ENCODE measurements around the gene NINJ2. TPM values are rescaled to one million over a fixed set of nuclear protein-coding genes. Genes with fewer than 3 reads are reported as not detected.
"Not testable (repeated sequence)": the region's sequence is repeated elsewhere in the genome, so short reads cannot be mapped to it uniquely, and the experiment has no call there.

NINJ2 gene
- total RNA-seq, 4 donors from 2014 or later: 7.6 to 20.9 (median 12.6) TPM

GRCh38 chr12:630656-631632, 32.3 kb downstream of the NINJ2 start:
- Histone ChIP-seq H3K27ac (peak overlapping the region; percentile 77), H3K4me3 (peak overlapping the region; percentile 19), H3K4me1 (peaks cover 41% of the 10 kb centered on the region), H3K27me3 (no peaks in the 10 kb centered on the region), H3K9me3 (no peaks in the 10 kb centered on the region), H3K36me3 (no peaks in the 10 kb centered on the region)
- WGBS: 70% methylated on average over 43 of the region's 45 CpGs
- DNase-seq (ENCODE audit: low spot score in 2 of 2): peak in 1 of 2 donors; percentile 75
- peak in 1 of 2 donors; percentile 41 for TF ChIP-seq POLR2A (IDR thresholded peaks at IDR 0.05)
- TF ChIP-seq EP300 (IDR thresholded peaks at IDR 0.05): no peak

GRCh38 chr12:628742-629078, 34.5 kb downstream of the NINJ2 start:
- DNase-seq (ENCODE audit: low spot score in 2 of 2); H3K9me3 ChIP-seq; H3K27ac ChIP-seq; H3K4me3 ChIP-seq; H3K27me3 ChIP-seq; H3K36me3 ChIP-seq: not testable (repeated sequence)
- WGBS: 100% methylated on average over 1 of the region's 1 CpG
- peaks cover 49% of the 10 kb centered on the region for H3K4me1 ChIP-seq

GRCh38 chr12:627863-628741, 35.1 kb downstream of the NINJ2 start:
- no peaks in the 10 kb centered on the region for H3K27me3 ChIP-seq
- H3K4me1 ChIP-seq: peaks cover 50% of the 10 kb centered on the region
- H3K27ac ChIP-seq: no peak overlapping the region
- no peak for DNase-seq (ENCODE audit: low spot score in 2 of 2)
- TF ChIP-seq CTCF (IDR thresholded peaks at IDR 0.05): no peak
- H3K36me3 ChIP-seq: no peaks in the 10 kb centered on the region
- WGBS: 83% methylated on average over 12 of the region's 13 CpGs
- no peak overlapping the region for H3K4me3 ChIP-seq
- no peaks in the 10 kb centered on the region for H3K9me3 ChIP-seq

- WGBS: 89% methylated on average over 4 of the region's 4 CpGs
- DNase-seq (ENCODE audit: low spot score in 2 of 2): no peak
- TF ChIP-seq POLR2A (IDR thresholded peaks at IDR 0.05): no peak
- no peak for TF ChIP-seq EP300 (IDR thresholded peaks at IDR 0.05)
- TF ChIP-seq CTCF (IDR thresholded peaks at IDR 0.05): no peak
- TF ChIP-seq POLR2AphosphoS5 (IDR thresholded peaks at IDR 0.05): no peak
- Histone ChIP-seq H3K36me3 (no peaks in the 10 kb centered on the region), H3K27me3 (no peaks in the 10 kb centered on the region), H3K4me1 (peaks cover 49% of the 10 kb centered on the region), H3K4me3 (no peak overlapping the region), H3K9me3 (no peaks in the 10 kb centered on the region), H3K27ac (no peak overlapping the region)
Observed at GRCh38 chr12:627285-627684, 36.0 kb downstream of the NINJ2 start.

- Histone ChIP-seq H3K27me3 (no peaks in the 10 kb centered on the region), H3K36me3 (no peaks in the 10 kb centered on the region), H3K4me3 (no peak overlapping the region), H3K9me3 (no peaks in the 10 kb centered on the region), H3K27ac (peak overlapping the region; percentile 11), H3K4me1 (peaks cover 36% of the 10 kb centered on the region)
- TF ChIP-seq POLR2A (IDR thresholded peaks at IDR 0.05) (no peak), EP300 (IDR thresholded peaks at IDR 0.05) (no peak), POLR2AphosphoS5 (IDR thresholded peaks at IDR 0.05) (no peak), CTCF (IDR thresholded peaks at IDR 0.05) (no peak)
- 95% methylated on average over 3 of the region's 3 CpGs for WGBS
- DNase-seq (ENCODE audit: low spot score in 2 of 2): no peak
Observed at GRCh38 chr12:625998-626397, 37.2 kb downstream of the NINJ2 start.

- Histone ChIP-seq H3K9me3 (no peaks in the 10 kb centered on the region), H3K27ac (peak overlapping the region; percentile 40), H3K36me3 (no peaks in the 10 kb centered on the region), H3K27me3 (no peaks in the 10 kb centered on the region), H3K4me3 (no peak overlapping the region), H3K4me1 (peaks cover 35% of the 10 kb centered on the region)
- whole genome bisulfite sequencing: 85% methylated on average over 4 of the region's 4 CpGs
- DNase-seq (ENCODE audit: low spot score in 2 of 2): no peak
- TF ChIP-seq EP300 (IDR thresholded peaks at IDR 0.05): no peak
- no peak for TF ChIP-seq POLR2AphosphoS5 (IDR thresholded peaks at IDR 0.05)
- TF ChIP-seq CTCF (IDR thresholded peaks at IDR 0.05): no peak
- TF ChIP-seq POLR2A (IDR thresholded peaks at IDR 0.05): no peak
Observed at GRCh38 chr12:623865-624372, 39.3 kb downstream of the NINJ2 start.
